Trophoblast cell (in vitro differentiated cells and primary cell): ENCODE results near the gene PIK3R3.

Experiments used
- DNase-seq, 2 donors: peaks; one replicate each; pipeline ENCODE4 v3.0.0-alpha.2; 2016
- H2AFZ ChIP-seq: 2 replicates; pipeline ENCODE4 v1.6.1; 2013; ENCODE audit warnings: low read length, moderate library complexity, mild to moderate bottlenecking; ENCODE audit not compliant: insufficient read depth, poor library complexity
- H2AK5ac ChIP-seq: 2 replicates; pipeline ENCODE4 v1.6.1; 2013; ENCODE audit warnings: mild to moderate bottlenecking, low read length
- H2BK120ac ChIP-seq: 2 replicates; pipeline ENCODE4 v1.6.1; 2013; ENCODE audit warnings: low read length, mild to moderate bottlenecking, moderate library complexity; ENCODE audit not compliant: insufficient read depth, poor library complexity
- H2BK12ac ChIP-seq: 2 replicates; pipeline ENCODE4 v1.6.1; 2013; ENCODE audit warnings: mild to moderate bottlenecking, low read length, moderate library complexity
- H2BK5ac ChIP-seq: 2 replicates; pipeline ENCODE4 v1.6.1; 2013; ENCODE audit warnings: low read length, low read depth, moderate library complexity, mild to moderate bottlenecking; ENCODE audit not compliant: poor library complexity
- H3K14ac ChIP-seq: 2 replicates; pipeline ENCODE4 v1.6.1; 2013; ENCODE audit warnings: mild to moderate bottlenecking, low read length
- H3K18ac ChIP-seq: 2 replicates; pipeline ENCODE4 v1.6.1; 2013; ENCODE audit warnings: mild to moderate bottlenecking, low read length
- H3K23ac ChIP-seq: 2 replicates; pipeline ENCODE4 v1.6.1; 2013; ENCODE audit warnings: low read length
- H3K27ac ChIP-seq: 2 replicates; pipeline ENCODE4 v1.5.1; 2013; ENCODE audit warnings: low read depth, mild to moderate bottlenecking, inconsistent platforms, low read length, moderate library complexity
- H3K27me3 ChIP-seq: 2 replicates; pipeline ENCODE4 v1.6.1; 2013; ENCODE audit warnings: inconsistent platforms, mild to moderate bottlenecking, low read length, moderate library complexity; ENCODE audit not compliant: insufficient read depth
- H3K36me3 ChIP-seq, 2 experiments: 1 replicate in 1 of 2; 2 replicates in 1 of 2; pipeline ENCODE4 v1.6.1; 2013; ENCODE audit warnings: low read length in 2 of 2, mild to moderate bottlenecking in 2 of 2, moderate library complexity in 1 of 2; ENCODE audit not compliant: insufficient read depth in 2 of 2, control insufficient read depth in 1 of 2
- H3K4ac ChIP-seq: 2 replicates; pipeline ENCODE4 v1.6.1; 2013; ENCODE audit warnings: low read depth, mild to moderate bottlenecking, low read length, moderate library complexity
- H3K4me1 ChIP-seq, 2 experiments: 1 replicate in 1 of 2; 2 replicates in 1 of 2; pipeline ENCODE4 v1.6.1; 2013; ENCODE audit warnings: low read length in 2 of 2, mild to moderate bottlenecking in 2 of 2, moderate library complexity in 1 of 2; ENCODE audit not compliant: insufficient read depth in 2 of 2, control insufficient read depth in 1 of 2
- H3K4me2 ChIP-seq: 2 replicates; pipeline ENCODE4 v1.6.1; 2013; ENCODE audit warnings: inconsistent platforms, mild to moderate bottlenecking, low read length, moderate library complexity
- H3K4me3 ChIP-seq: 2 replicates; pipeline ENCODE4 v1.5.1; 2013; ENCODE audit warnings: mild to moderate bottlenecking, low read depth, low read length, inconsistent platforms
- H3K79me1 ChIP-seq: one replicate; pipeline ENCODE4 v1.6.1; 2013; ENCODE audit warnings: low read length
- H3K79me2 ChIP-seq: 2 replicates; pipeline ENCODE4 v1.6.1; 2013; ENCODE audit warnings: low read length, mild to moderate bottlenecking; ENCODE audit not compliant: control insufficient read depth, insufficient read depth, poor library complexity
- H3K9ac ChIP-seq: 2 replicates; pipeline ENCODE4 v1.6.1; 2013; ENCODE audit warnings: mild to moderate bottlenecking, low read length
- H3K9me3 ChIP-seq: 2 replicates; pipeline ENCODE4 v1.6.1; 2013; ENCODE audit warnings: low read depth, mild to moderate bottlenecking, control low read depth, inconsistent platforms, low read length; ENCODE audit not compliant: insufficient read depth
- H4K12ac ChIP-seq: 2 replicates; pipeline ENCODE4 v1.6.1; 2013; ENCODE audit warnings: low read depth, mild to moderate bottlenecking, low read length, moderate library complexity
- H4K8ac ChIP-seq: 2 replicates; pipeline ENCODE4 v1.6.1; 2013; ENCODE audit warnings: low read depth, mild to moderate bottlenecking, low read length, moderate library complexity
- H4K91ac ChIP-seq: one replicate; pipeline ENCODE4 v1.6.1; 2013; ENCODE audit warnings: low read depth, mild to moderate bottlenecking, low read length, moderate library complexity
- WGBS: extraction: QIAGEN DNeasy Blood & Tissue Kit; methylation state at CpG from one replicate; pipeline ENCODE4 v1.1.7; 2013; ENCODE audit warnings: missing lambda C conversion rate; ENCODE audit not compliant: insufficient read length, insufficient coverage; ENCODE audit errors: extremely low coverage; 5-methylcytosine and 5-hydroxymethylcytosine counted together

Gene PIK3R3

DNA sequence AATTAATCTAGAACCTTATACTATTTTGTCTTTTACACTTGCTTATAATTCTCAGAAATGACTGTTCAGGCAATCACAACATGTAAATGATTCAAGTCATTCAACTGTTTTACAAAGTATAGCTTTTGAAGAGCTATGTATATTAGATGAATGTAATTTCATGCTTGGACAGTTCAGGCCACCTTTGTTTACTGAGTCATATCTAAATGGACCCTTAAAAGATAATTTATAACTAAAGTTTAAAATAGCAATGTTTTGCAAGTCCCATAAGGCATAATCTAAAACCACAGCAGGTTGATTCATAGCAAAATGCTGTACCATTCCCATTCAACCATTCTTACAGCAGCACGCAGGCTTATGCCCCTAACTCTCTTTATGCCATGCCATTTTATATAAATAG lies 64.8 kb downstream of the PIK3R3 start:
- Histone ChIP-seq H3K27ac (no peak overlapping the region), H3K23ac (no peak overlapping the region), H3K9ac (no peak overlapping the region), H2BK120ac (no peak overlapping the region), H4K12ac (no peak overlapping the region), H3K36me3 (no peaks in the 10 kb centered on the region), H2BK5ac (no peak overlapping the region), H4K91ac (no peak overlapping the region), H3K9me3 (no peaks in the 10 kb centered on the region), H3K79me2 (no peaks in the 10 kb centered on the region), H2AK5ac (no peak overlapping the region), H3K4me3 (no peak overlapping the region), H2AFZ (no peak overlapping the region), H3K27me3 (no peaks in the 10 kb centered on the region), H3K4me2 (no peak overlapping the region), H2BK12ac (no peak overlapping the region), H3K4me1 (no peaks in the 10 kb centered on the region), H3K14ac (no peak overlapping the region), H3K79me1 (no peaks in the 10 kb centered on the region), H3K18ac (no peak overlapping the region), H3K4ac (no peak overlapping the region), H4K8ac (no peak overlapping the region)
- no CpG with 5 or more reads among the region's 1 CpG for WGBS
- DNase-seq: no peak

DNA sequence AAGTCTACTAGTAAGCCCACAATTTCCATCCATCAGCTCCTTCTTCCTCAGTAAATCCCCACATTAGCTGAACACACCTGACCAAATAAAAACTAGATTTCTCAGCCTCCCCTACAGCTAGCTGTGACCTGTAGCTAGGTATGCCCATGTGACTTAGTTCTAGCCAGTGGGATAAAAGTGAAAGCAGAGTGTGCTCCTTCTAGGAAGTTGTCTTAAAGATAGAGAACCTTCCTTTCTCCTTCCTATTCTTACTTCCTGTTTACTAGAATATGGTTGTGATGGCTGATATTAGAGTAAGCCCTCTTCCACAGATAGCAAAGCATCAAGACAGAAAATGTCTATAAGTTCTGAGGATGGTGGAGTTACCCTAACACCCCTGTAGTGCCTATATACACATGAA lies 67.0 kb downstream of the PIK3R3 start:
- Histone ChIP-seq H2BK120ac (no peak overlapping the region), H4K8ac (no peak overlapping the region), H3K79me2 (no peaks in the 10 kb centered on the region), H3K4ac (no peak overlapping the region), H3K36me3 (peaks cover 0 to 2% of the 10 kb centered on the region in 2 experiments), H4K12ac (no peak overlapping the region), H3K18ac (no peak overlapping the region), H3K27ac (no peak overlapping the region), H3K4me3 (no peak overlapping the region), H3K9me3 (no peaks in the 10 kb centered on the region), H2BK12ac (no peak overlapping the region), H2AFZ (no peak overlapping the region), H3K4me1 (no peaks in the 10 kb centered on the region), H3K23ac (no peak overlapping the region), H3K4me2 (no peak overlapping the region), H3K27me3 (no peaks in the 10 kb centered on the region), H2AK5ac (no peak overlapping the region), H4K91ac (no peak overlapping the region), H3K9ac (no peak overlapping the region), H3K79me1 (no peaks in the 10 kb centered on the region), H3K14ac (no peak overlapping the region), H2BK5ac (no peak overlapping the region)
- DNase-seq: no peak

DNA sequence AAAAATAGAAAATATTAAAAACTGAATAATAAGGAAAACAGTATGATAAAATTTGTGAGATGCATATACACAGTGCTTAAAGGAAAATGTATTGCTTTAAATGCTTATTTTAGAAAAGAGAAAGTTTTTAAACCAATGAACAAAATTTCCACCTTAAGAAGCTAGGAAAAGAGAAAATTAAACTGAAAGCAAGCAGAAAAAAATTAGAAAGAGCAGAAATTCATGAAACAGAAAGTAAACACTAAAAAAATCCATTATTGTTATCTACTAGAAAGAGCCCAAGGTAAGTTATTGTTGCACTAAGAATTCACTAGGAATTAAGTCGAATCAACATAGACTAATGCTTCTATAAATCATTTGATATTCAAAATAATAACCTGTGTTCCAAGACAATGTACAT lies 67.7 kb downstream of the PIK3R3 start:
- no peak overlapping the region for H2BK120ac ChIP-seq
- H3K23ac ChIP-seq: no peak overlapping the region
- H4K8ac ChIP-seq: no peak overlapping the region
- no peak overlapping the region for H3K14ac ChIP-seq
- no peak overlapping the region for H3K27ac ChIP-seq
- no CpG with 5 or more reads among the region's 1 CpG for WGBS
- H3K79me2 ChIP-seq: no peaks in the 10 kb centered on the region
- no peak overlapping the region for H4K12ac ChIP-seq
- no peak overlapping the region for H3K4me3 ChIP-seq
- H2AK5ac ChIP-seq: no peak overlapping the region
- no peaks in the 10 kb centered on the region for H3K9me3 ChIP-seq
- no peaks in the 10 kb centered on the region for H3K79me1 ChIP-seq
- H4K91ac ChIP-seq: no peak overlapping the region
- no peak overlapping the region for H3K18ac ChIP-seq
- H3K4ac ChIP-seq: no peak overlapping the region
- no peaks in the 10 kb centered on the region for H3K27me3 ChIP-seq
- no peak overlapping the region for H2BK12ac ChIP-seq
- no peak overlapping the region for H3K4me2 ChIP-seq
- DNase-seq: no peak
- no peaks in the 10 kb centered on the region for H3K4me1 ChIP-seq
- H3K36me3 ChIP-seq: peaks cover 0 to 2% of the 10 kb centered on the region in 2 experiments
- H2AFZ ChIP-seq: no peak overlapping the region
- H3K9ac ChIP-seq: no peak overlapping the region
- no peak overlapping the region for H2BK5ac ChIP-seq

DNA sequence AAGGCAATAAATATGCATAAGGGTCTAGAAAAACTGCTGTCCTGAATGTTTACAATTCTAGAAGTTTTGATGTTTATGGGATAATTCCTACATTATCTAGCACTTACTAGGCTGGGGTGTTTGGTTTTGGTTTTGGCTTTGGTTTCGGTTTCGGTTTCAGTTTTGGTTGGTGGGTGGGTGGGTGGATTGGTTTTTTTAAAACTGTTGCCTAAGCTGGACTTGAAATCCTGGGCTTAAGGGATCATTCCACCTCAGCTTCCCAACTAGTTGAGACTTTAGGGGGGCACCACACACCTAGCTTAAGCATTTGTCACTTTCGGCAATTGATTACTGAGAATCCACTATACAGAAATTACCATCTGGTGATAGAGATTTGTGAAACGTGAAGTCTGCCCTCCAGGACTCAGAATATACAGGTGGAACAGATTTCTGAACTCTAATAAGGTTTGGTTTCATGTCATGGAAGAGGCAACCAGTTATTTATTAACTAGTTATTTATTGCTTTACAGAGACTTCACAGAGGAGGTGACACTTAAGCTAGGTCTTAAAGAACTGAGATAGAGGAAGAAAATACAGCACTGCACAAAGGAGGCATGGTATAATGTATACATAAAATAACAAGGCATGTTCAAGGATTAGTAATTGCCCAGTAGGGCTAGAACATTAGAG lies 69.6 kb downstream of the PIK3R3 start:
- H4K91ac ChIP-seq: no peak overlapping the region
- H3K4me3 ChIP-seq: no peak overlapping the region
- peaks cover 5% of the 10 kb centered on the region for H3K9me3 ChIP-seq
- H4K8ac ChIP-seq: no peak overlapping the region
- H2AFZ ChIP-seq: no peak overlapping the region
- no peak overlapping the region for H3K27ac ChIP-seq
- no peaks in the 10 kb centered on the region for H3K79me2 ChIP-seq
- H2BK120ac ChIP-seq: no peak overlapping the region
- H4K12ac ChIP-seq: no peak overlapping the region
- H2BK12ac ChIP-seq: no peak overlapping the region
- peaks cover 5 to 6% of the 10 kb centered on the region in 2 experiments for H3K36me3 ChIP-seq
- no peaks in the 10 kb centered on the region for H3K4me1 ChIP-seq
- no peak overlapping the region for H2AK5ac ChIP-seq
- H3K14ac ChIP-seq: no peak overlapping the region
- no CpG with 5 or more reads among the region's 4 CpGs for WGBS
- H2BK5ac ChIP-seq: no peak overlapping the region
- DNase-seq: no peak
- no peak overlapping the region for H3K4ac ChIP-seq
- H3K27me3 ChIP-seq: no peaks in the 10 kb centered on the region
- no peak overlapping the region for H3K4me2 ChIP-seq
- no peak overlapping the region for H3K9ac ChIP-seq
- no peaks in the 10 kb centered on the region for H3K79me1 ChIP-seq
- no peak overlapping the region for H3K23ac ChIP-seq
- H3K18ac ChIP-seq: no peak overlapping the region
